Measurements from ENCODE around the gene C10orf90.
"Not testable (repeated sequence)": the region's sequence is repeated elsewhere in the genome, so short reads cannot be mapped to it uniquely, and the experiment has no call there.

The C10orf90 gene

DNA sequence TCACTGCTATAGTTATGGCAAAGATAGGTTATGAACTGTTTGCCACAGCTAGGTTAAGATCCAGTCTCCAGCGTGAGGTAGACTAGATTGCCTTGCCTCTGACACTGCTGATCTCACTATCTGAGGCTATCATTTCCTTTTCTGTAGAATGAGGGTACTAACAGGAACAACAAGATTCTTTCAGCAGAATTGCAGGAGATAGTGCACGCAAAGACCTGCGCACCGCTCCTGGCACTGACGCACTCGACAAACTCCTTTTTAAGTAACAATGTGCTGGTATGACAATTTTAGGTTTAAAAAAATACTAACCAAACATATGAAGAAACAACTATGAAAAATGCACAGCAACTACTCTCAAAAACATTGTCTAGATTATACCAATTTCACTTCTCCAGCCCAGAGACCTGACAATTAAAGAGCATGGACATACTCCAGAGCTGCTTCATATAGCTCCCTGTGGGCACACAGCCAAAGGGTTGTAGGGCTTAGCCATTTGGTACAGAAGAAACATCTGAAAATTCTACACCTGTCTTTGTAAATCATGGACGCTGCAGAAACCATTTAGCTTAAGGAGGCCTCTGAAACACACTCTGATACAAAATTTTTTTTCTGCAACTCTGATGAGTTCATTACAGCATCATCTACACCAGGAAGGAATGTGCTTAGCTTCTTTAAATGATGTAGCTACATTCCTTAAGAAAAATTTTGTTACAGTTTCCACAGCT is 290.0 kb downstream of the C10orf90 start:
- DNase-seq: peak; percentile 61

DNA sequence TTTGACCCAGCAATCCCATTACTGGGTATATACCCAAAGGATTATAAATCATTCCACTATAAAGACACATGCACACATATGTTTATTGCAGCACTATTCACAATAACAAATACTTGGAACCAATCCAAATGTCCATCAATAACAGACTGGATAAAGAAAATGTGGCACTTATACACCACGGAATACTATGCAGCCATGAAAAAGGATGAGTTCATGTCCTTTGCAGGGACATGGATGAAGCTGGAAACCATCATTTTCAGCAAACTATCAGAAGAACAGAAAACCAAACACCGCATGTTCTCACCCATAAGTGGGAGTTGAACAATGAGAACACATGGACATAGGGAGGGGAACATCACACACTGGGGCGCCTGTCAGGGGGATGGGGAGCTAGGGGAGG is 291.3 kb downstream of the C10orf90 start:
- not testable (repeated sequence) for DNase-seq

DNA sequence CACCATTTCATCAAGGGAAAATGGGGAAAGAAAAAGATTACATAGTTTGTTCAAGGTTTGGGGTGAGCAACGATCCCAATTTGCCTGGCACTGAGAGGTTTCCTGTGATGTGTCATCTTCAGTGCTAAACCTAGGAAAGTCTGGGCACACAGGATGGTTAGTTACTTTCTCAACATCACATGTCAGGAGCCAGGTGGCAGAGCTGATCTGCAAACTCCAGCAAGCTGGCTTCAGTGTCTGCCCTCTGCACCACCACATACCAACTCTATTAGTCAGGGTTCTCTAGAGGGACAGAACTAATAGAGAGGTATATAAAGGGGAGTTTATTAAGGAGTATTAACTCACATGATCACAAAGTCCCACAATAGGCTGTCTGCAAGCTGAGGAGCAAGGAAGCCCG is 293.5 kb downstream of the C10orf90 start:
- DNase-seq: no peak

DNA sequence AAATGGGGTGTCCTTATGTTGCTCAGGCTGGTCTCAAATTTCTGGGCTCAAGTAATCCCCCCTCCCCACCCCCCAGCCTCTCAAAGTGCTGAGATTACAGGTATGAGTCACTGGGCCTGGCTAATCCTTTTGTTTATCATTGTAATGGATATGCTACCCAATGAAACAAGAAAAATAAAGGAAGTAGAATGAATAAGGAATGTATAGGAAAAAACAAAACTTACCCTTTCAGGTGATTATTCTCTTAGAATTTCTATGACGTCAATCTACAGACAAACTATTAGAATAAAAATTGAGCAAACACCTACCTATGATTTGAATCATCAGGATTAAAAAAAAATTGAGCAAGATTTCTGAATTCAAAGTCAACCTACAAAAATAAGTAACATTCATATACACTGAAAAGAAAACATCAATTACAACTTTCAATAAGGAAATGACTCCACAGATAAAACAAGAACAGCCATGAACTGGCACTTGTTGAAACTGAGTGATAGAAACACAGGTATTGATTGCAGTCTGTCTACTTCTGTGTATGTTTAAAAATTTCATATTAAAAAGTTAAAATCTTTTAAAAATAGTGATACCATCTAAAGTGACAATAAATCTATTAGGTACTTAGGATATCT is 294.5 kb downstream of the C10orf90 start:
- DNase-seq: no peak

DNA sequence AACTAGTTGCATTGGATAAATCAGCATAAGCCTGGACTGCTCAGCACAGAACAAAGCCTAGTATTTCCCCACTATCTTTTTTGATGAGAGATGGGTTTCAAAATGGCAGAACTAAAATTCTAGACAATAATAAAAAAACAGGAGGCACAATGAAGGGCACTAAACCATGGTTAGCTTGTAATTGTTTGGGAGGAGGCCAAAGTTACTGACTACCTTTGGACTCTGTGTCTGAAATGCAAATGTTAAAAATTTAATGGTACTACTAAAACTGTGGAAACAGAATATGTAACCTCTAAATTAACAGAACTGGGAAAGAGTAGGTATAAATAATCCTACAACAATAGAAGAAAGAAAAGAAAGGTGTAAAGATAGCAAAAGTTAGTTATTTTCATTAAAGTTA is 295.2 kb downstream of the C10orf90 start:
- DNase-seq: no peak
